Measurements from ENCODE around the gene SPCS1. TPM values are rescaled to one million over a fixed set of nuclear protein-coding genes. Genes with fewer than 3 reads are reported as not detected.
A peak's percentile ranks its signal among the peaks of the same experiment; 100 is the strongest.

The SPCS1 gene
- total and polyA plus RNA-seq, 7 donors = 55.7 to 133 (median 85.6) TPM

DNA sequence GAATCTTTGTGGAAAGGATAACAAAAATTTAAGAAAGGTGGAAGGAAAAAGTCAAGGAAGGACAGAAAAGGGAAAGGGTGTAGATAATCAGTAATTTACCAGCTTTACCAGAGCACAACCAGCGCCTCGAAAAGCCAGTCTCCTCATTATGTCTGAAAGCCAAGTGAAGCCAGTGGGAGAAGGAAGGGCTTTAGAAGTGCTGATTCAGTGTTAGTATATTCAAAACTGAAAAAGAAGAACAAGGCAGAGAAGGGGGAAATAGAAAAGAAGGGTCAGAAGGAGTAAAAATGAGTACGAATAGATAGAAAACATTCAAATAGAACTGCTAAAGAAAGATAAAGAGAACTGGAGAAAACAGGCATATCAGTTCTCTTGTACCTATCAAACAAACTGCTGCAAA is 24.3 kb upstream of the SPCS1 start:
- H3K27ac ChIP-seq = peak overlapping the region; percentile 60
- no peak overlapping the region for H3K4me3 ChIP-seq
- H3K36me3 ChIP-seq (ENCODE audit: insufficient read depth in 1 of 2, low read depth in 1 of 2) = peaks cover 12 to 50% of the 10 kb centered on the region in 2 donors
- TF ChIP-seq, protein P1, sequence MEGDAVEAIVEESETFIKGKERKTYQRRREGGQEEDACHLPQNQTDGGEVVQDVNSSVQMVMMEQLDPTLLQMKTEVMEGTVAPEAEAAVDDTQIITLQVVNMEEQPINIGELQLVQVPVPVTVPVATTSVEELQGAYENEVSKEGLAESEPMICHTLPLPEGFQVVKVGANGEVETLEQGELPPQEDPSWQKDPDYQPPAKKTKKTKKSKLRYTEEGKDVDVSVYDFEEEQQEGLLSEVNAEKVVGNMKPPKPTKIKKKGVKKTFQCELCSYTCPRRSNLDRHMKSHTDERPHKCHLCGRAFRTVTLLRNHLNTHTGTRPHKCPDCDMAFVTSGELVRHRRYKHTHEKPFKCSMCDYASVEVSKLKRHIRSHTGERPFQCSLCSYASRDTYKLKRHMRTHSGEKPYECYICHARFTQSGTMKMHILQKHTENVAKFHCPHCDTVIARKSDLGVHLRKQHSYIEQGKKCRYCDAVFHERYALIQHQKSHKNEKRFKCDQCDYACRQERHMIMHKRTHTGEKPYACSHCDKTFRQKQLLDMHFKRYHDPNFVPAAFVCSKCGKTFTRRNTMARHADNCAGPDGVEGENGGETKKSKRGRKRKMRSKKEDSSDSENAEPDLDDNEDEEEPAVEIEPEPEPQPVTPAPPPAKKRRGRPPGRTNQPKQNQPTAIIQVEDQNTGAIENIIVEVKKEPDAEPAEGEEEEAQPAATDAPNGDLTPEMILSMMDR (IDR thresholded peaks at IDR 0.05) = no peak
- H3K9me3 ChIP-seq = no peaks in the 10 kb centered on the region
- peaks cover 36% of the 10 kb centered on the region for H3K4me1 ChIP-seq
- H3K27me3 ChIP-seq (ENCODE audit: insufficient read depth in 3 of 3, low read length in 2 of 3) = no peaks in the 10 kb centered on the region
- 82 to 85% (median 83%) methylated on average over 3 of the region's 3 CpGs for WGBS, 3 donors
- no peak for DNase-seq
- no peak for ATAC-seq
- intact Hi-C loops (cut with DNase I) = no loop called here

DNA sequence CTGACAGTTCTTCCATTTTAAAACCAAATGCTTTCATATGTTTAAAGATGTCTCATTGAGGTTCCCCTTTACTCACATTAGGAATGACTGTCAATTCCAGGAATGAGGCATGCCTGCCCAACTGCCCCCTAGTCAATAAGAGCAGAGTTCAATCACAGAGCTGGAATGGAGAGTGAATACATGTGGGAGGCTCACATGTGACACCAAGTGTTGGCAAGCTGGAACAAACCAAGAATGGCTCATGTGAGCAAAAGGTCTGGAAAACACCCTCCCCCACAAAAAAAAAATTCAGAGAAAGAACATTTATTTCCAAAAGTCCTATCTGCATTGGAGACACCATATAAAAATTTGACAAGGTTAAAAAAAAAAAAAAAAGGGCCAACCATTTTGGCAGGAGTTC is 23.9 kb upstream of the SPCS1 start:
- Histone ChIP-seq H3K4me1 (peaks cover 40% of the 10 kb centered on the region), H3K36me3 (ENCODE audit: insufficient read depth in 1 of 2, low read depth in 1 of 2) (peaks cover 10 to 49% of the 10 kb centered on the region in 2 donors), H3K4me3 (no peak overlapping the region), H3K27ac (peak overlapping the region; percentile 60), H3K9me3 (no peaks in the 10 kb centered on the region), H3K27me3 (ENCODE audit: insufficient read depth in 3 of 3, low read length in 2 of 3) (no peaks in the 10 kb centered on the region)
- intact Hi-C loops (cut with DNase I) = no loop called here
- TF ChIP-seq, protein P1 (IDR thresholded peaks at IDR 0.05) = no peak
- DNase-seq (no peak), ATAC-seq (no peak)

DNA sequence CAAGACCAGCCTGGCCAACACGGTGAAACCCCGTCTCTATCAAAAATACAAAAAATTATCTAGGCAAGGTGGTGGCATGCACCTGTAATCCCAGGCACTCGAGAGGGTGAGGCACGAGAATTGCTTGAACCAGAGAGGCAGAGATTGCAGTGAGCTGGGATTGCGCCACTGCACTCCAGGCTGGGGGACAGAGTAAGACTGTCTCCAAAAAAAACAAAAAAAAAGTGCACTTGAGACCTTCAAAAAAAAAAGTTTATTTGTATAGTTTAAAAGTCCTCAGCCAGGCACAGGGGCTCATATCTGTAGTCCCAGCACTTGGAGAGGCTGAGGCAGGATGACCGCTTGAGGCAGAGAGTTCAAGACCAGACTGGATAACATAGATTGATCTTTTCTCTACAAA is 22.3 kb upstream of the SPCS1 start:
- ATAC-seq (no peak), DNase-seq (no peak)
- Histone ChIP-seq H3K4me1 (peaks cover 47% of the 10 kb centered on the region), H3K27me3 (ENCODE audit: insufficient read depth in 3 of 3, low read length in 2 of 3) (no peaks in the 10 kb centered on the region), H3K36me3 (ENCODE audit: insufficient read depth in 1 of 2, low read depth in 1 of 2) (peaks cover 21 to 49% of the 10 kb centered on the region in 2 donors), H3K4me3 (no peak overlapping the region), H3K9me3 (no peaks in the 10 kb centered on the region), H3K27ac (peak overlapping the region; percentile 93)
- 76 to 85% (median 82%) methylated on average over 6 of the region's 6 CpGs for WGBS, 3 donors
- TF ChIP-seq, protein P1 (IDR thresholded peaks at IDR 0.05) = no peak
- intact Hi-C loops (cut with DNase I) = loop anchor here in 1 of 2 donors (2.0 kb wide), 1 partner anchor 21 kb away; the partner anchor contains the start of gene GLT8D1

DNA sequence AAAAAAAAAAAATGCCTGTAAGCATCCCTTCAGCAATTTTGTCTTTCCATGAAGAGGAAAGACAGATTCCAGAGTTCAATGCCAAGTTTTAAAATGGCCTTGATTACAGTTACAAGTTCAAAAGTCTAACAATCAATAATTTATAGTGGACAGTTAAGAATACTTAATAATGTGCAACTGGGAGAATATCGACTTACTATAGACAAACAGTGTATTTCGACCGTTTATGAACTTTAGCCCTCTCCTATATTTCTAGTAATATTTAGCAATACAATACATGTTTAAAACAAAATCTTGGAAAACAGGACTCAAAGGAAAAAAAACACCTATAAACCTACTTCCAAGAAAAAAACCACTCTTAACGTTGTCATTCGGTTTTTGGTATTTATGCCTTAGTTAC is 21.7 kb upstream of the SPCS1 start:
- peaks cover 41% of the 10 kb centered on the region for H3K4me1 ChIP-seq
- peak overlapping the region; percentile 91 for H3K4me3 ChIP-seq
- TF ChIP-seq, protein P1 (IDR thresholded peaks at IDR 0.05) = no peak
- WGBS, 3 donors = 38 to 49% (median 41%) methylated on average over 5 of the region's 5 CpGs
- no peaks in the 10 kb centered on the region for H3K27me3 ChIP-seq (ENCODE audit: insufficient read depth in 3 of 3, low read length in 2 of 3)
- DNase-seq (no peak), ATAC-seq (no peak)
- H3K36me3 ChIP-seq (ENCODE audit: insufficient read depth in 1 of 2, low read depth in 1 of 2) = peaks cover 25 to 49% of the 10 kb centered on the region in 2 donors
- no peaks in the 10 kb centered on the region for H3K9me3 ChIP-seq
- intact Hi-C loops (cut with DNase I) = loop anchor here in 1 of 2 donors (2.0 kb wide), 1 partner anchor 21 kb away; the partner anchor contains the start of gene GLT8D1
- H3K27ac ChIP-seq = peak overlapping the region; percentile 93

DNA sequence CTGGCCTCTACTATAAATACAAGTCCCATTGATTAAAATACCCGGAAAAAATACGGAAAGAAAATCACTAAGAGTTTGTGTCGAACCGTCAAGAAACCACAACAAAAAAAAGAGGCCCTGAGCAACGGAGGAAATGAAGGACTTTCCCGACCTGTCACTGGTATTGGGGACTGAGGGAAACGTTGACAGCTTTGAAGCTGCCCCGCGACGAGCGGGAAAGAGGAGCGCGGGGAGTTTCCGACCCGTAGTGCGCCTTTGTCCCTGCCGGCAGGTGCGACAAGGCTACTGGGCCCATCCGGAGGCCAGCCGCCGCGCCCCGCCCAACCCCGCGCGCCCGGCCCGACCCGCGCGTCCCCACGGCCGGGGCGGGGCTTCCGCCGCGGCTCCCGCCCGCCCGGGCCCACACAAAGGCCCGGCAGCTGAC is 20.6 kb upstream of the SPCS1 start:
- peak; percentile 88 to 90 for DNase-seq
- TF ChIP-seq, protein P1 (IDR thresholded peaks at IDR 0.05) = no peak
- peaks cover 33 to 49% of the 10 kb centered on the region in 2 donors for H3K36me3 ChIP-seq (ENCODE audit: insufficient read depth in 1 of 2, low read depth in 1 of 2)
- intact Hi-C loops (cut with DNase I) = loop anchor here in 1 of 2 donors (2.0 to 5.0 kb wide), 3 partner anchors 20 to 228 kb away; partner anchors contain the start of genes GLT8D1 and NISCH
- H3K4me3 ChIP-seq = peak overlapping the region; percentile 91
- peak; percentile 91 to 92 (median 91) for ATAC-seq
- WGBS, 3 donors = 0% methylated on average over 16 to 41 of the region's 41 CpGs
- no peaks in the 10 kb centered on the region for H3K9me3 ChIP-seq
- H3K4me1 ChIP-seq = peaks cover 39% of the 10 kb centered on the region
- H3K27ac ChIP-seq = peak overlapping the region; percentile 93
- no peaks in the 10 kb centered on the region for H3K27me3 ChIP-seq (ENCODE audit: insufficient read depth in 3 of 3, low read length in 2 of 3)
